ENCODE data around the gene FBXW11. TPM values are rescaled to one million over a fixed set of nuclear protein-coding genes. Genes with fewer than 3 reads are reported as not detected.
"Not testable (repeated sequence)": the region's sequence is repeated elsewhere in the genome, so short reads cannot be mapped to it uniquely, and the experiment has no call there.

Gene FBXW11
- total RNA-seq, 4 donors from 2014 or later = 40.7 to 76.7 (median 49.1) TPM

DNA sequence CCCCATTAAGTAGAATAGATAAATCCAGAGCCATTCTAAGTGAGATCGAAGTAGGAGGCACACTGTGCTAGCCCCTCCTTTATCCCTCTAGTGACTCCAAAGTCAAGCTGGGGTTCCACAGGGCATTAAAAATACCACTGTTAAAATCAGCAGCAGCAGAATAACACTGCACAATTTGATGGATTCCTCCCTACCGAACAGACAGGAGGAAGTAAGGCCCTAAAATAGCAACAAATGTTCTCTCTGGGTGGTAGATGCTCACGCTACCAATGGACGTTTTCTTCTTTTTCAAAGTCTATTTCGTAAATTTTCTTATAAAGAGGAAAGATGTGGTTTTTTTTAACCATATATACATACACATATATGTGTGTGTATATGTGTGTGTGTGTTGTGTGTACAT lies 54.4 kb downstream of the FBXW11 start:
- Histone ChIP-seq H3K4me1 (peaks cover 0 to 5% (median 0%) of the 10 kb centered on the region in 4 donors), H3K27me3 (no peaks in the 10 kb centered on the region), H3K36me3 (no peaks in the 10 kb centered on the region), H3K4me3 (no peak overlapping the region), H3K27ac (no peak overlapping the region), H3K9me3 (no peaks in the 10 kb centered on the region)
- no peak for TF ChIP-seq POLR2A (IDR thresholded peaks at IDR 0.05)
- TF ChIP-seq, protein P1, sequence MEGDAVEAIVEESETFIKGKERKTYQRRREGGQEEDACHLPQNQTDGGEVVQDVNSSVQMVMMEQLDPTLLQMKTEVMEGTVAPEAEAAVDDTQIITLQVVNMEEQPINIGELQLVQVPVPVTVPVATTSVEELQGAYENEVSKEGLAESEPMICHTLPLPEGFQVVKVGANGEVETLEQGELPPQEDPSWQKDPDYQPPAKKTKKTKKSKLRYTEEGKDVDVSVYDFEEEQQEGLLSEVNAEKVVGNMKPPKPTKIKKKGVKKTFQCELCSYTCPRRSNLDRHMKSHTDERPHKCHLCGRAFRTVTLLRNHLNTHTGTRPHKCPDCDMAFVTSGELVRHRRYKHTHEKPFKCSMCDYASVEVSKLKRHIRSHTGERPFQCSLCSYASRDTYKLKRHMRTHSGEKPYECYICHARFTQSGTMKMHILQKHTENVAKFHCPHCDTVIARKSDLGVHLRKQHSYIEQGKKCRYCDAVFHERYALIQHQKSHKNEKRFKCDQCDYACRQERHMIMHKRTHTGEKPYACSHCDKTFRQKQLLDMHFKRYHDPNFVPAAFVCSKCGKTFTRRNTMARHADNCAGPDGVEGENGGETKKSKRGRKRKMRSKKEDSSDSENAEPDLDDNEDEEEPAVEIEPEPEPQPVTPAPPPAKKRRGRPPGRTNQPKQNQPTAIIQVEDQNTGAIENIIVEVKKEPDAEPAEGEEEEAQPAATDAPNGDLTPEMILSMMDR (IDR thresholded peaks at IDR 0.05) = no peak
- DNase-seq = no peak

- H3K27ac ChIP-seq = no peak overlapping the region
- TF ChIP-seq, protein P1 (IDR thresholded peaks at IDR 0.05) = no peak
- no peak for TF ChIP-seq POLR2A (IDR thresholded peaks at IDR 0.05)
- H3K27me3 ChIP-seq = no peaks in the 10 kb centered on the region
- H3K4me3 ChIP-seq = no peak overlapping the region
- no peaks in the 10 kb centered on the region for H3K36me3 ChIP-seq
- H3K4me1 ChIP-seq = peaks cover 0 to 8% (median 0%) of the 10 kb centered on the region in 4 donors
- H3K9me3 ChIP-seq = no peaks in the 10 kb centered on the region
- DNase-seq = no peak
These were observed 55.2 kb downstream of the FBXW11 start for GRCh38 chr5:171951218-171951617.

- H3K4me1 ChIP-seq = peaks cover 0 to 29% (median 1%) of the 10 kb centered on the region in 4 donors
- H3K4me3 ChIP-seq = no peak overlapping the region
- H3K9me3 ChIP-seq = no peaks in the 10 kb centered on the region
- no peaks in the 10 kb centered on the region for H3K36me3 ChIP-seq
- TF ChIP-seq, protein P1 (IDR thresholded peaks at IDR 0.05) = no peak
- TF ChIP-seq POLR2A (IDR thresholded peaks at IDR 0.05) = no peak
- DNase-seq = no peak
- no peaks in the 10 kb centered on the region for H3K27me3 ChIP-seq
- peak overlapping the region in 2 of 4 donors; percentile 6 to 26 for H3K27ac ChIP-seq
These were observed 60.2 kb downstream of the FBXW11 start for GRCh38 chr5:171946000-171946781.

- H3K4me3 ChIP-seq = no peak overlapping the region
- peak in 1 of 3 donors; percentile 68 for DNase-seq
- H3K27me3 ChIP-seq = no peaks in the 10 kb centered on the region
- peaks cover 0 to 29% (median 1%) of the 10 kb centered on the region in 4 donors for H3K4me1 ChIP-seq
- H3K27ac ChIP-seq = peak overlapping the region in 2 of 4 donors; percentile 24 to 43
- TF ChIP-seq POLR2A (IDR thresholded peaks at IDR 0.05) = no peak
- H3K36me3 ChIP-seq = no peaks in the 10 kb centered on the region
- H3K9me3 ChIP-seq = no peaks in the 10 kb centered on the region
These were observed 61.0 kb downstream of the FBXW11 start for GRCh38 chr5:171945476-171945875.

- Histone ChIP-seq H3K4me3 (no peak overlapping the region), H3K27ac (peak overlapping the region in 2 of 4 donors; percentile 24 to 43), H3K4me1 (peaks cover 0 to 29% (median 1%) of the 10 kb centered on the region in 4 donors), H3K27me3 (no peaks in the 10 kb centered on the region), H3K9me3 (no peaks in the 10 kb centered on the region), H3K36me3 (no peaks in the 10 kb centered on the region)
- no peak for DNase-seq
- TF ChIP-seq, protein P1 (IDR thresholded peaks at IDR 0.05) = no peak
- no peak for TF ChIP-seq POLR2A (IDR thresholded peaks at IDR 0.05)
These were observed 61.4 kb downstream of the FBXW11 start for GRCh38 chr5:171945066-171945465.

DNA sequence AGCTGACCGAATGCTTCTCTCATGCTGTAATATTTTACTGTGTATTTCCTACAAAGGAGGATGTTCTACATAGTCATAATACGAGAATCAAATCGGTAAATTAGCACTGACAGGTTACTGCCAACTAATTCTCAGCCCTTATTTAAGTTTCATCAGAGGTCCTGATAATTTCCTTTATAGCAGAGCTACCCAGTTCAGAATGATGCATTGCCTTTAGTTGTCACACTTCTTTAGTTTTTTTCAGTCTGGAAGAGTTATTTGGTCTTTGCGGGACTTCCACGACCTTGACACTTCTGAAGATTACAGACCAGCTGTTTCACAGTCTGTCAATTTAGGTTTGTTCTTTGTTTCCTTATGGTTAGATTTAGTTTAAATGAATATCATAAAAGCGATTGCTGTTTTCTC lies 64.3 kb downstream of the FBXW11 start:
- peaks cover 0 to 29% (median 1%) of the 10 kb centered on the region in 4 donors for H3K4me1 ChIP-seq
- H3K4me3 ChIP-seq, H3K27ac ChIP-seq, H3K36me3 ChIP-seq, H3K27me3 ChIP-seq, DNase-seq, H3K9me3 ChIP-seq: not testable (repeated sequence)

DNA sequence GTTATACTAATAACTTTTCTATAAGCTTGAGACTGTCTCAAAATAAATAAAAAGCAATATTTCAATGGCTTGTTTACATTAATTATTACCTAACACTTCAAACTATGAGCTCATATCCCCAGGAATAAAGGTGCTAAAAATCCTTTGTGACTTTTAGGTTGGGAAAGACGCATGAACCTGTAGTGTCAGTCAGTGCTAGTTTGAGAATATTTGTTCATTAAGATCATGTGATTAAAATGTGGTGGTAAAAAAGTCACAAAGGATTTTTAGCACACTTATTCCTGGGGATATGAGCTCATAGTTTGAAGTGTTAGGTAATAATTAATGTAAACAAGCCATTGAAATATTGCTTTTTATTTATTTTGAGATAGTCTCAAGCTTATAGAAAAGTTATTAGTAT lies 64.8 kb downstream of the FBXW11 start:
- H3K4me1 ChIP-seq = peaks cover 0 to 26% (median 1%) of the 10 kb centered on the region in 4 donors
- not testable (repeated sequence) for H3K9me3 ChIP-seq, H3K36me3 ChIP-seq, DNase-seq, H3K4me3 ChIP-seq, H3K27me3 ChIP-seq, H3K27ac ChIP-seq

- H3K36me3 ChIP-seq, H3K27me3 ChIP-seq, H3K4me3 ChIP-seq, DNase-seq, H3K9me3 ChIP-seq, H3K27ac ChIP-seq: not testable (repeated sequence)
- peaks cover 0 to 22% (median 1%) of the 10 kb centered on the region in 4 donors for H3K4me1 ChIP-seq
These were observed 65.2 kb downstream of the FBXW11 start for GRCh38 chr5:171941275-171941674.
